ENCODE measurements around the gene TMED1. TPM values are rescaled to one million over a fixed set of nuclear protein-coding genes. Genes with fewer than 3 reads are reported as not detected.
A peak's percentile ranks its signal among the peaks of the same experiment; 100 is the strongest.

Gene TMED1
- total RNA-seq, 2 donors from 2014 or later = 19.6 to 21.1 TPM

DNA sequence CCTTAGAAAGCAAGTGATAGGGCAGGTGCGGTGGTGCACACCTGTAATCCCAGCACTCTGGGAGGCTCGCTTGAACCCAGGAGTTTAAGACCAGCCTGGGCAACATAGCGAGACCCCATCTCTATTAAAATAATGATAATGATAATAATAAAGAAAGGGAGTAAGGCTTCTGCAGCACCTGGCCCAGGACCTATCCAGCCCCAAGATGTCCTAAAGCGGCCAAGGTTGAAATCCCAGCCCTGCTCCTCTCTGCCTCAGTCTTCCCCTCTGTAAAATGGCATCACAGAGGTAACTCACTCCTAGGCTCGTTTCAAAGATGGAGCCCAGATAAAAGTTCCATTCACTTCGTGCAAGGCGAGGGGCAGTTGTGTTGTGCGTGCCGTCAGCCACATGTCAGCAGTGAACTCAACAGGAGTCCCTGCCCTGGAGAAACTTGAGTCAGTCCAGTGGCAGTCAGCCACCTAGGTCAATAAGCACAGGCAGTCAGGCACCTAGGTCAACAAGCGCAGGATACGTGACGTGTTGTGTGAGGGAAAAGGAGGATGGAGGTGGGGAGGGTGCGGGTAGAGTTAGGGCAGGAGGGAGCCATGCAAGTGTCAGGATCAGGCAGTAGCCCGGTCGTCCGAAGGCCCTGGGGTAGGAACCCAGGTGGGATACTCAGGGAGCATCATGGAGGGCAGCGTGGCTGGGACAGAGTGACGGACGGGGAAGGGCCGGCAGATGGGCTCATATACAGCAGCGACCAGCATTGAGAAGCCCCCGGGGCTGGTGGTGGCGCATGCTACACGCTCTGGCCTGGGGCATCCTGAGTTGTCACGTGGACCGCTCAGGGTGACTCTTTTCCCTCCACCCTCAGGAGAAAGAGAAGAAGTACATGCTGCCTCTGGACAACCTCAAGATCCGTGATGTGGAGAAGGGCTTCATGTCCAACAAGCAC, 16.6 kb downstream of the TMED1 start:
- H3K9me3 Mint-ChIP-seq = no peaks in the 10 kb centered on the region
- no peak for ATAC-seq (replicated peaks in 1 of 2)
- H3K36me3 Mint-ChIP-seq (ENCODE audit: insufficient read depth in 2 of 2) = peaks cover 9 to 18% of the 10 kb centered on the region in 2 donors
- DNase-seq = no peak
- no peaks in the 10 kb centered on the region for H3K27me3 Mint-ChIP-seq (ENCODE audit: low read depth)
- H3K4me3 Mint-ChIP-seq = no peak overlapping the region
- peak overlapping the region; percentile 61 for H3K27ac Mint-ChIP-seq
- no peaks in the 10 kb centered on the region for H3K4me1 Mint-ChIP-seq (ENCODE audit: low read depth)

DNA sequence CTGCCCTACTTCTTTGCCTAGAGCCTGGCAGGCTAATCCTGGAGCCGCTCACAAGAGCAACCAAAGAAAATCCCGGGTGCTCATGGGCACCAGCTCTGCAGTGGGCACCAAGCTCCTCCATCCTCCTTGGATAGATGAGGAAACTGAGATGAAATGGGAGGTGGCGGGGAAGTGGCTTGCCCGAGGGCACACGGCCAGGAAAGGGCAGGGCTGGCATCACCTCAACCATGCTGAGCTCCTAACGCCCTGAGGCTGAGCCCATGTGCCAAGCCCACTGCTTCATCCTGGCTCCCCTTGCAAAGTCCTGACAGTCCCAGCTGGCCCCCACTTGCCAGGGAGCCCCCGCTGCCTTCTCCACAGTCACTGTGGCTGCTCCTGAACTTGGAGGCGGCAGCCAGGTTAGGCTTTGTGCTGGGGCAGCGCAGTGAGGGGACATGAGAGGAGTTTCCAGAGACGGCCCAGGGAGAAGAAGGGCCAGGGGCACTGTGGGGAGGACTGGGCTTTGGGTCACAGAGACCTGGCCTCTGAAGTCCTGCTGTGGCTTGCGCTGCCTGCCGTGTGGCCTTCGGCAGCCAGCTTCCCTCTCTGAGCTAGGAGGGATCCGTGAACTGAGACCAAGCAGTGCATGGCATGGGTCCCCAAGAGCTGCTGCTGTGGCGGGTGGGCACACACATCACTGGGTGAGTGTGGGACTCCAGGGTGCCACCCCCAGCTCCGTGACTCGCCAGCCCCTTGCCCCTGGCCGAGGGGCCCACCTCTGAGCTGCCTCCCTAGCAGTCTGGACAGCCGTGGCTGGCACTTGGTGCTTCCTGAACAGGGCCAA, 17.5 kb downstream of the TMED1 start:
- DNase-seq (no peak), ATAC-seq (replicated peaks in 1 of 2) (no peak)
- H3K4me1 Mint-ChIP-seq (ENCODE audit: low read depth) = peaks cover 1% of the 10 kb centered on the region
- H3K27me3 Mint-ChIP-seq (ENCODE audit: low read depth) = no peaks in the 10 kb centered on the region
- H3K9me3 Mint-ChIP-seq = no peaks in the 10 kb centered on the region
- H3K36me3 Mint-ChIP-seq (ENCODE audit: insufficient read depth in 2 of 2) = peaks cover 9 to 19% of the 10 kb centered on the region in 2 donors
- H3K4me3 Mint-ChIP-seq = no peak overlapping the region
- peak overlapping the region; percentile 74 for H3K27ac Mint-ChIP-seq

DNA sequence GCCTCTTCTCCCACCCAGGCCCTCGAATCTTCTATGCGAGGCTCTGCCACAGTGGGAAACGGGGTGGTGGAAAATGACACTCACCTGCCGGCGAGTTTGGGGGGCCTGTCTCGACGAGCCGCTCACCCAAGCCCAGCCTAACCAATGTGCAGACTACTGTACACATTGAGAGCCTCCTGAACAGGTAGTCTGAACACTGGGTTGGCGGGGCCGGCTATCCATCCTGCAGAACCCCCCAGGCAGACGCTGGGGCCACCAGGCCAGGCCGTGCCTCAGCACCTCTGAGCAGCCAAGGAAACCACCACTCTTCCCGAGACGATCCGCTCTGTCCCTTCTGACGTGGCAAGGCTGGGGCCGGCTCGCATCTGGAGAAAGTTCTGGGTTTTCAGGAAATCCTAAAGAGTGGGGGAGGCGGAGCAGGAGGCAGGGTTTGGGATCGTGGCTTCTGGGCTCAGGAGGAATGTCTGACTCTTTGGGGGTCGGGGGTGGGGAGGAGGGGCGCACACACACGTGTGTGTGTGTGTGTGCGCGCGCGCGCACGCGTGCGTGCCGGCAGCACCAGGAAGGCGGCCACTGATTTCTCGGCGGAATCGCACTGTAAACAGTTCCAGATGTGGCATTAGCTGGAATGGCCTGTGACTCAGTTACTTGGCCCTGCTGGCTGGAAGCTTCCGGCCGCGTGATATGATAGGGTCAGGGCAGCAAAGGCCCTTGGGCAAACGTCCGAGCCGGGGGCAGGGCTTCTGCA, 18.5 kb downstream of the TMED1 start:
- Mint-ChIP-seq H3K27ac (no peak overlapping the region), H3K9me3 (no peaks in the 10 kb centered on the region), H3K4me3 (no peak overlapping the region), H3K27me3 (ENCODE audit: low read depth) (no peaks in the 10 kb centered on the region), H3K4me1 (ENCODE audit: low read depth) (peaks cover 12% of the 10 kb centered on the region), H3K36me3 (ENCODE audit: insufficient read depth in 2 of 2) (peaks cover 9 to 19% of the 10 kb centered on the region in 2 donors)
- ATAC-seq (replicated peaks in 1 of 2) (no peak), DNase-seq (no peak)

DNA sequence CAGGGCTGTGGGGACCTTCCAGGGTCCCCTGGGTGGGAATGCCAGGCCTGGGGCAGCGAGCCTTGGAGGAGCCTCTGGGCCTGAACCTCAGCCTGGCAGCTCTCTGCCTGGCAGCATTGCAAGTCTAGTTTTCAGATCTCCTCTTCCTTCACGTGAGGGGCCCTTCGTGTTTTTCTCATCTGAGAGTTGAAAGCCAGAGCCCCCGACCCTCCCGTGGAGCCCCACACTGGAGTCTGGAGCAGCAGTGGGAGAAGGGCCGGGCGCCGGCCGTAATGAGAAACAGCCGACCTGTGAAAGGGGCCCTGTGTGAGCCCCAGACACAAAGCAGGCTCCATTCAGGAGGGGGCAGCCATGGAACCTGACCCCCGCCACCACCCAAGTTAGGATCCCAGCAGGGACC, 19.3 kb downstream of the TMED1 start:
- H3K27me3 Mint-ChIP-seq (ENCODE audit: low read depth) = no peaks in the 10 kb centered on the region
- H3K4me3 Mint-ChIP-seq = no peak overlapping the region
- no peaks in the 10 kb centered on the region for H3K9me3 Mint-ChIP-seq
- H3K4me1 Mint-ChIP-seq (ENCODE audit: low read depth) = peaks cover 19% of the 10 kb centered on the region
- ATAC-seq (replicated peaks in 1 of 2) (no peak), DNase-seq (no peak)
- no peak overlapping the region for H3K27ac Mint-ChIP-seq
- H3K36me3 Mint-ChIP-seq (ENCODE audit: insufficient read depth in 2 of 2) = peaks cover 9 to 19% of the 10 kb centered on the region in 2 donors

DNA sequence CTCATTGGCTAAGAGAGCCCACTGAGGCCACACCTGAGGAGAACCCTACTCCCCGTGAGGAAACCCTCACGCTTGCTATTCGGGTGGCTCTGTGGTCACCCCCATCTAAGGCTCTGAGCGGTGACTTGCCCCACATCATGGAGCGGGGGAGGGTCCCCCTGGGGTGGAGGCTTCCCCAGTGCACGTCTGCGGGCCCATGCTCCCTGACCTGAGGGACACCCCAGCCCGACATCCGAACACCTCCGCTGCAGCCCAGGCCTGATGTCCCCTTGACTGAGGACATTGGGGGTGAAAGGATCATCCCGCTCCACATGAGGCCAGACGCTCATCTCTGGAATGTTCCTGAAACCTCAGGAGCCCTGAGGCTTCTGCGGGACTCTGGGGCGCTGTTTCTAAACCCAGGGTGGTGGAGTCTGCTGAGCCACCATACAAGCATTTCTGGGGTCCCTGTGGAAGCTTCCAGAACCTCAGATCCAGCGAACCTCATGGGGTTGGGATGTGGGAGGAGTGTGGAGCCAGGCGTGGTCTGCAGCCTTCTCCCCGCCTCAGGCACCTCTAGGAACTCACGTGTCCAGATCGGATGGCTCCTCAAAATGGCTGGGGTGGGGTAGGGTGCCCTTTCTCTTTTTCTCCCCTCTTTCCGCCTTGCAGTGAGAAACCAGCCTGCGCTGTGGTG, 19.9 kb downstream of the TMED1 start:
- peaks cover 19% of the 10 kb centered on the region for H3K4me1 Mint-ChIP-seq (ENCODE audit: low read depth)
- no peak overlapping the region for H3K4me3 Mint-ChIP-seq
- H3K9me3 Mint-ChIP-seq = no peaks in the 10 kb centered on the region
- DNase-seq (no peak), ATAC-seq (replicated peaks in 1 of 2) (no peak)
- peaks cover 9 to 18% of the 10 kb centered on the region in 2 donors for H3K36me3 Mint-ChIP-seq (ENCODE audit: insufficient read depth in 2 of 2)
- H3K27me3 Mint-ChIP-seq (ENCODE audit: low read depth) = no peaks in the 10 kb centered on the region
- H3K27ac Mint-ChIP-seq = peak overlapping the region; percentile 46

DNA sequence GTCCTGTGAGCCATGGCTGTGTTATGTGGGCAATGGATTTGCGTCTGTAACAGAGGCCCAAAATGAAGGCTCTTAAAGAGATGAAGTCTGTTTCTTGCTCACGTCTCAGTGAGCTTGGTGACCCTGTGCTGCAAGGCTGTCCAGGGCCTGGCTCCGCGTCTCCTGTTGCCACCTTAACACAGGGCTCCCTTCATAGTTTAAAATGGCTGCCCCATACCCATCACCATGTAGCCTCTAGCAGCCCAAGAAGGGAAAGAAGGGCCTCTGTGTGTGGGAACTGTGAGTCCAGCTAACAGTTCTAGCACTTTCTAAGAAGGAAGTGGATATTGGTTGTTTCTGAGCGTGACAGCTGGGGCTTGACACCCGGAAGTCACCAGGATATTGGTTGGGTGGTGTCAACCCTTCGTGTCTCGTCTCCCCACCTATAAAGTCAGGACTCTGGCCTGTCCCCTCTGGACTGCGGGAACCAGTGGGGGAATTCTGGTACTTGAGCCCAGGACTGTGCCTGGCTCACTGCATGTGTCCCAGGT, 20.9 kb downstream of the TMED1 start:
- DNase-seq (no peak), ATAC-seq (replicated peaks in 1 of 2) (no peak)
- Mint-ChIP-seq H3K27me3 (ENCODE audit: low read depth) (no peaks in the 10 kb centered on the region), H3K27ac (peak overlapping the region; percentile 80), H3K9me3 (no peaks in the 10 kb centered on the region), H3K4me1 (ENCODE audit: low read depth) (peaks cover 19% of the 10 kb centered on the region), H3K36me3 (ENCODE audit: insufficient read depth in 2 of 2) (peaks cover 6 to 14% of the 10 kb centered on the region in 2 donors), H3K4me3 (no peak overlapping the region)

DNA sequence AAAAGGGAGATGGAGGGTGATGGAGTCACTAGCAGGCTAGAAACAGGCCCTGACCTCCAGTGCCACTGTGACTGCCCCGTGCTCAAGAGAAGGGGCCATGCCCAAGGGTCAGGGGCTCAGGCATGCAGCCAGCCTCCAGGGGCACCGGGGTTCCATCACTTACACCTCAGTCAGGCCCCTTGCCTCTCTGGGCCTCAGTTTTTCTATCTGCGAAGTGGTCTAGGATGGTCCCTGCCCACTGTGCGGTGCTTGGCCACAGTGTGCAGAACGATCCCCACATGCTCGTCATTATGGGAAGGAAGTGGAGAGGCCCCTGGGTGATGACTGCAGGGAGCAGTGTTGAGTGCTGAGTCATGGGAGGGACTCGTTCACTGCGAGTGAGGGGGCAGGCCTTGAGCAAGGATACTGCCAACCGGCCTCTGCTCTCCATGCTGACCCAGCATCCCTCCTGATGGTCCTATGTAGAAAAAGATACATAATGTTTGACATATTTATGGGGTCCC, 23.1 kb downstream of the TMED1 start:
- Mint-ChIP-seq H3K4me1 (ENCODE audit: low read depth) (peaks cover 36% of the 10 kb centered on the region), H3K27me3 (ENCODE audit: low read depth) (no peaks in the 10 kb centered on the region), H3K9me3 (peaks cover 0 to 6% of the 10 kb centered on the region in 2 donors), H3K36me3 (ENCODE audit: insufficient read depth in 2 of 2) (peaks cover 9 to 22% of the 10 kb centered on the region in 2 donors), H3K4me3 (peak overlapping the region; percentile 29 to 62), H3K27ac (peak overlapping the region; percentile 95)
- DNase-seq = peak; percentile 57 to 68
- peak; percentile 76 to 83 for ATAC-seq (replicated peaks in 1 of 2)

DNA sequence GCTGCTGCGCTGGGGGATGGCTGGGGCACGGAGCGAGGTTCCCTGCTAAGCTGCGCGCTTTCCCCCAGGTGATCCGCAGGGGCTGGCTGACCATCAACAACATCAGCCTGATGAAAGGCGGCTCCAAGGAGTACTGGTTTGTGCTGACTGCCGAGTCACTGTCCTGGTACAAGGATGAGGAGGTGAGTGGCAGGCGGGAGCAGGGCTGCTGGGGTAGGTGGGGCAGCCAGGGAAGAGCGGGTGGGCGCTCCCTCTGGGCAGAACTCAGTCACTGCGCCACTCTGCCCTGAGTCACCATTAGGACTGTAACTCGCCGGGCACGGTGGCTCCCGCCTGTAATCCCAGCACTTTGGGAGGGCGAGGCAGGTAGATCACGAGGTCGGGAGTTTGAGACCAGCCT, 23.8 kb downstream of the TMED1 start:
- Mint-ChIP-seq H3K4me1 (ENCODE audit: low read depth) (peaks cover 38% of the 10 kb centered on the region), H3K27ac (peak overlapping the region; percentile 95), H3K4me3 (no peak overlapping the region), H3K27me3 (ENCODE audit: low read depth) (no peaks in the 10 kb centered on the region), H3K9me3 (peaks cover 0 to 6% of the 10 kb centered on the region in 2 donors), H3K36me3 (ENCODE audit: insufficient read depth in 2 of 2) (peaks cover 9 to 22% of the 10 kb centered on the region in 2 donors)
- ATAC-seq (replicated peaks in 1 of 2) (no peak), DNase-seq (no peak)

DNA sequence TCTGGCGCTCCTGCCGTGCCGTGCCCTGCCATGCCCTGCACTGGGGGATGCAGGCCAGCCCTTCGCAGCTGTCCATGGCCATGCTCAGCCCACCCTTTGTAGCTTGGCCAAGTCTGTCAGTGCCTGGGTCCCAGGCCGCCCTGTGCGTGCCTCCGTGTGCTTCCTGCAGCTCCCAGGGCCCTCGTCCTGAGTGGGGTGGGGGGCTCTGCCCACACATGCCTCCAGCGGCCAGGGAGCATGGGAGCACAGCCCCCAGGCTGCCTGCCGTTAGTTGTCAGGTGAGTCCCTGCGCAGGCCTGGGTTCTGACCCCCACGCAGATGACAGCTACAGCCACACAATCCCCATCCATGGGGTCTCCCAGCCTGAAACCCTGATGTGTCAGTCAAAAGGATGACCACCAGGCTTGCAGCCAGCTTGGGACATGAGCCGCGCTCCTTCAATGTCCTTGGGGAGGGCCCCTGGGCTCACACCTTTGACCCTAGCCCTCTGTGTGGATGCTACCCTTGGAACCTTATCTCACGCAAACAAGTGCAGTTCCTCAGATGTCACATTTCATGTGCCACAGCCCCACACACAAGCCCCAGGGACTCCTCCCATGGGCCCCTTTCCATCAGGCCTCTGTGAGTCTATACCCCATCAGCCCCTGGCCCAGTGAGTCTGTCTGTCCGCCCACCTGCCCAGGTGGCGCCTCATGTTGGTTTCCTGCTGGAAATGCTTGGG, 24.5 kb downstream of the TMED1 start:
- no peak for ATAC-seq (replicated peaks in 1 of 2)

DNA sequence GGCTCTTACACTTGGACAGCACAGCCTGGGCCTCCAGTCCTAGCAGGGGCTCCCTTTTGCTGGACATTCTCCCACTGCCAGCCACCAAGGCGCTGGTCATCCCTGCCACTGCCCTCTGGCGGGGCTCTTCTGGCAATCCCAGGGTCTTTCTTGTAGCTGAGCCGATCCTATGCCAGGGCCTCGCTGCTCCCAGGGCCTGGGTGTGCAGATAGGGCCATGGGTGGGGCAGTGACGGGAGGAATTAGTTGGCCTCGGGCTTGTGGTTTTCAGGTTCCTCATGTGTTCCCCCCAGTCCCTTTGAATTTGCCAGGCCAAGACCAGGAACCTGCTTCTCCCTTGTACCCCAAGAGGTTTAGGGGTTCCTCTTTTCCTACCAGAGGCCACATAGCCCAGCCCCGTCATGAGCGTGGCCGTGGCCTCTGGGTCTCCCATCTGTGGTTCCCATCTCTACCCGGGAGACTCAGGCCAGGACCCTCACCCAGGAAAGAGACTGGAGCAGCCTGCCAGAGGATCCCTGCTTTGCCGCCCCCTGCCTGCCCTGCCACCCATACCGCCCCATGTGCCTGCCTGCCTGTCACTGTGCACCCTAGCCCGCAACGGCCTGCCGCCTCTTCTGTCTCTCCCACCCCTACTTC, 26.2 kb downstream of the TMED1 start:
- DNase-seq = no peak
- no peak overlapping the region for H3K4me3 Mint-ChIP-seq
- peaks cover 38% of the 10 kb centered on the region for H3K4me1 Mint-ChIP-seq (ENCODE audit: low read depth)
- peaks cover 0 to 6% of the 10 kb centered on the region in 2 donors for H3K9me3 Mint-ChIP-seq
- H3K27ac Mint-ChIP-seq = no peak overlapping the region
- ATAC-seq (replicated peaks in 1 of 2) = no peak
- no peaks in the 10 kb centered on the region for H3K27me3 Mint-ChIP-seq (ENCODE audit: low read depth)
- H3K36me3 Mint-ChIP-seq (ENCODE audit: insufficient read depth in 2 of 2) = peaks cover 14 to 23% of the 10 kb centered on the region in 2 donors

More for the DNA sequence above, 24.5 kb downstream of the TMED1 start:
- Mint-ChIP-seq H3K27me3 (ENCODE audit: low read depth) (no peaks in the 10 kb centered on the region), H3K36me3 (ENCODE audit: insufficient read depth in 2 of 2) (peaks cover 9 to 22% of the 10 kb centered on the region in 2 donors), H3K4me1 (ENCODE audit: low read depth) (peaks cover 38% of the 10 kb centered on the region), H3K9me3 (peaks cover 0 to 6% of the 10 kb centered on the region in 2 donors), H3K27ac (peak overlapping the region; percentile 33), H3K4me3 (no peak overlapping the region)
- DNase-seq = no peak

Measured in activated T-cell treated with anti-CD3 and anti-CD28 coated beads, Interleukin-2, amount 50 U/mL, for 72 hours (primary cell).